K562 (cell line): Measurements from ENCODE around the gene COL13A1. TPM values are rescaled to one million over a fixed set of nuclear protein-coding genes. Genes with fewer than 3 reads are reported as not detected.
A peak's percentile ranks its signal among the peaks of the same experiment; 100 is the strongest.

Experiments used
- ATAC-seq: fragments of 200-7000 bp; cut with Tn5 transposase; 3 replicates; pipeline ENCODE4 v1.9.1; 2020; ENCODE audit warnings: moderate library complexity
- BruUV-seq: library from RNA; stranded (reverse); fragments of 400-500 nt; replicated peaks from 2 replicates; lab custom pipeline; 2021; lab: Mats Ljungman, UMichigan
- CTCF ChIA-PET: fragments of 300-600 bp; formaldehyde crosslinking; extraction: SDS; loops from one replicate; lab custom pipeline; 2021; ENCODE audit warnings: low intra/inter-chr PET ratio; lab: Yijun Ruan, JAX
- POLR2A ChIA-PET: fragments of 300-600, 350-650 bp; sonication (Branson Sonifier 250); formaldehyde crosslinking; extraction: SDS; loops from one replicate; lab custom pipeline; 2021; ENCODE audit warnings: antibody characterized with exemption, inconsistent platforms; lab: Yijun Ruan, JAX
- DNase-seq, 4 experiments: peaks; one replicate each; pipeline versions ENCODE4 v3.0.0 to v3.0.0-alpha.2; 2011 to 2018; ENCODE audit warnings: low spot score in 3 of 4, mixed read lengths in 3 of 4; ENCODE audit errors: extremely low read depth in 1 of 4
- FAIRE-seq: peaks from 2 replicates; lab custom pipeline; 2011; peaks lifted over from hg19 to GRCh38; lab: Jason Lieb, UNC
- H2AFZ ChIP-seq: 2 replicates; pipeline ENCODE4 v1.6.0; 2011; ENCODE audit warnings: low read depth, low read length, control low read depth, inconsistent platforms
- H3K27ac ChIP-seq: fragments of 200-600 bp; 3 replicates; pipeline ENCODE4 v1.8.0; 2011; ENCODE audit warnings: low read depth, mild to moderate bottlenecking, control low read depth, inconsistent platforms, low read length, moderate library complexity, mixed read lengths; ENCODE audit errors: extremely low read depth
- H3K27me3 ChIP-seq, 2 experiments: fragments of 300-600 bp in 1 of 2; 2 replicates in 1 of 2; 3 replicates in 1 of 2; pipeline versions ENCODE4 v1.6.0 to v1.8.0; 2011; ENCODE audit warnings: inconsistent platforms in 2 of 2, low read length in 2 of 2, mild to moderate bottlenecking in 1 of 2, mixed read lengths in 1 of 2, moderate library complexity in 1 of 2; ENCODE audit not compliant: control insufficient read depth in 2 of 2, insufficient read depth in 2 of 2
- H3K36me3 ChIP-seq: fragments of 300-600 bp; 3 replicates; pipeline ENCODE4 v1.8.0; 2011; ENCODE audit warnings: mild to moderate bottlenecking, low read length, inconsistent platforms; ENCODE audit not compliant: control insufficient read depth, insufficient read depth
- H3K4me1 ChIP-seq, 2 experiments: fragments of 200-600 bp in 1 of 2; replicated peaks in 1 of 2; 2 replicates in 1 of 2; 3 replicates in 1 of 2; pipeline versions ENCODE4 v1.5.1 to v1.8.0; 2011; ENCODE audit warnings: inconsistent platforms in 2 of 2, low read length in 2 of 2, mild to moderate bottlenecking in 1 of 2, mixed read lengths in 1 of 2, moderate library complexity in 1 of 2; ENCODE audit not compliant: control insufficient read depth in 2 of 2, insufficient read depth in 2 of 2
- H3K4me2 ChIP-seq: 2 replicates; pipeline ENCODE4 v1.6.1; 2011; ENCODE audit warnings: low read length, control low read depth, inconsistent platforms, mixed read lengths; ENCODE audit not compliant: insufficient read depth
- H3K4me3 ChIP-seq: fragments of 200-600 bp; sonication (generic), shearing (Covaris generic); 2 replicates; pipeline ENCODE4 v1.5.1; 2016; ENCODE audit warnings: control low read depth, inconsistent platforms
- H3K79me2 ChIP-seq: fragments of 200-600 bp; 3 replicates; pipeline ENCODE4 v1.8.0; 2011; ENCODE audit warnings: low read length, inconsistent platforms; ENCODE audit not compliant: control insufficient read depth, insufficient read depth
- H3K9ac ChIP-seq, 2 experiments: 2 replicates each; pipeline versions ENCODE4 v1.6.0 to v1.6.1; 2011; ENCODE audit warnings: low read depth in 2 of 2, low read length in 2 of 2, control low read depth in 1 of 2, inconsistent platforms in 1 of 2, mild to moderate bottlenecking in 1 of 2, mixed read lengths in 1 of 2; ENCODE audit not compliant: insufficient read depth in 1 of 2
- H3K9me1 ChIP-seq: one replicate; pipeline ENCODE4 v1.6.0; 2011; ENCODE audit warnings: inconsistent platforms, mild to moderate bottlenecking, low read length, moderate library complexity; ENCODE audit not compliant: control insufficient read depth, insufficient read depth
- H3K9me3 ChIP-seq: replicated peaks from 2 replicates; pipeline ENCODE4 v1.5.1; 2011; ENCODE audit warnings: low read depth, low read length, inconsistent platforms; ENCODE audit not compliant: control insufficient read depth, insufficient read depth
- H4K20me1 ChIP-seq: replicated peaks from 2 replicates; pipeline ENCODE4 v1.6.1; 2011; ENCODE audit warnings: low read length, inconsistent platforms, mixed read lengths; ENCODE audit not compliant: control insufficient read depth, insufficient read depth
- ASH1L ChIP-seq: fragments of 450-650 bp; IDR thresholded peaks from 2 replicates; pipeline ENCODE4 v1.6.1; 2018; ENCODE audit warnings: borderline replicate concordance, mild to moderate bottlenecking, low read depth; ENCODE audit not compliant: partially characterized antibody
- CAMTA2 ChIP-seq: fragments of 250-450 bp; sonication (Bioruptor Pico); conservative IDR thresholded peaks from 2 replicates; pipeline ENCODE4 v1.5.1; 2022
- CEBPG ChIP-seq, 3 experiments: fragments of 200-800 bp in 1 of 3; sonication (Bioruptor generic) in 1 of 3; sonication (generic) in 1 of 3; formaldehyde crosslinking in 1 of 3; IDR thresholded peaks in 2 of 3; conservative IDR thresholded peaks in 1 of 3; 2 replicates each; pipeline versions ENCODE4 v1.6.1 to v1.8.0; 2016 to 2022; ENCODE audit warnings: missing compliant biosample characterization in 2 of 3, missing genetic modification characterization in 2 of 3, mild to moderate bottlenecking in 1 of 3, missing genetic modification reagents in 1 of 3
- CTBP1 ChIP-seq: fragments of 450-650 bp; IDR thresholded peaks from 2 replicates; pipeline ENCODE4 v1.6.1; 2016; ENCODE audit warnings: borderline replicate concordance
- ETV1 ChIP-seq: fragments of 450-650 bp; conservative IDR thresholded peaks from 2 replicates; pipeline ENCODE4 v1.6.1; 2016; ENCODE audit warnings: missing genetic modification characterization, control low read depth, low read depth, missing compliant biosample characterization
- FOXP1 ChIP-seq: sonication (generic); formaldehyde crosslinking; IDR thresholded peaks from 2 replicates; pipeline ENCODE4 v1.8.0; 2022; ENCODE audit warnings: mild to moderate bottlenecking, missing genetic modification reagents
- HDAC8 ChIP-seq: fragments of 450-650 bp; IDR thresholded peaks from 2 replicates; pipeline ENCODE4 v1.6.1; 2016; ENCODE audit warnings: mild to moderate bottlenecking, missing genetic modification characterization, moderate library complexity, missing compliant biosample characterization
- MTA2 ChIP-seq: fragments of 450-650 bp; IDR thresholded peaks from 2 replicates; pipeline ENCODE4 v1.6.1; 2016; ENCODE audit warnings: low read depth
- SPI1 ChIP-seq: IDR thresholded peaks from 2 replicates; pipeline ENCODE4 v1.6.1; 2011; ENCODE audit warnings: low read depth, low read length, control low read depth, borderline replicate concordance
- TFE3 ChIP-seq: fragments of 450-650 bp; formaldehyde crosslinking; IDR thresholded peaks from 2 replicates; pipeline ENCODE4 v1.4.0; 2020; ENCODE audit warnings: mild to moderate bottlenecking, mixed read lengths
- XRCC3 ChIP-seq: fragments of 450-650 bp; IDR thresholded peaks from 2 replicates; pipeline ENCODE4 v1.6.1; 2017; ENCODE audit warnings: mild to moderate bottlenecking, moderate library complexity
- ZKSCAN3 ChIP-seq: fragments of 250-450 bp; sonication (Bioruptor Pico); IDR thresholded peaks from 2 replicates; pipeline ENCODE4 v1.4.0; 2020
- ZNF121 ChIP-seq: sonication (generic); formaldehyde crosslinking; conservative IDR thresholded peaks from 2 replicates; pipeline ENCODE4 v1.8.0; 2022; ENCODE audit warnings: missing genetic modification reagents
- WGBS: fragments of 100-300 bp; shearing (Covaris generic); methylation state at CpG from one replicate; pipeline ENCODE4 v1.1.6; 2016; ENCODE audit warnings: low coverage, mixed read lengths; ENCODE audit not compliant: insufficient coverage; ENCODE audit errors: missing lambda C conversion rate; 5-methylcytosine and 5-hydroxymethylcytosine counted together
- in situ Hi-C: fragments of 300-500 bp; cut with MboI; formaldehyde crosslinking; loops from 4 replicates; pipeline ENCODE4 v1.15.0; 2018; ENCODE audit warnings: inconsistent platforms, mixed read lengths
- intact Hi-C: fragments of 100-400 bp; cut with micrococcal nuclease; formaldehyde crosslinking; loops from 2 replicates; pipeline ENCODE4 v1.14.2; 2022
- polyA plus RNA-seq, 8 experiments: library from polyadenylated mRNA; depleted of rRNA in 4 of 8; stranded (reverse) in 5 of 8; unstranded in 3 of 8; fragments of >200 nt; fragmentation: Nextera tagmentation in 2 of 8; fragmentation: Illumina TruSeq in 1 of 8; extraction: Ambion mirVana in 2 of 8; extraction: Trizol in 1 of 8; gene quantifications; 2 replicates each; pipeline versions ENCODE4 v1.2.1 to v1.2.3, GENCODE V29; 2011 to 2014; ENCODE audit warnings: inconsistent platforms in 1 of 8, missing spikeins in 1 of 8
- total RNA-seq, 7 experiments: library from RNA; depleted of rRNA in 6 of 7; stranded (reverse); fragments of >200 nt in 6 of 7; fragmentation: Illumina TruSeq in 2 of 7; extraction: Trizol in 2 of 7; gene quantifications; 2 replicates each; pipeline versions ENCODE4 v1.2.1 to v1.2.3, GENCODE V29; 2011 to 2021; ENCODE audit warnings: low replicate concordance in 1 of 7
- TF ChIP-seq, protein P1 (sequence below): sonication (generic); formaldehyde crosslinking; IDR thresholded peaks from 2 replicates; pipeline ENCODE4 v1.8.1; 2022; ENCODE audit warnings: missing genetic modification reagents

COL13A1 gene
- total and polyA plus RNA-seq, 9 of the 15 experiments (the other 6 are each of a cell fraction or from before 2014, with no cell fraction given) = not detected

DNA sequence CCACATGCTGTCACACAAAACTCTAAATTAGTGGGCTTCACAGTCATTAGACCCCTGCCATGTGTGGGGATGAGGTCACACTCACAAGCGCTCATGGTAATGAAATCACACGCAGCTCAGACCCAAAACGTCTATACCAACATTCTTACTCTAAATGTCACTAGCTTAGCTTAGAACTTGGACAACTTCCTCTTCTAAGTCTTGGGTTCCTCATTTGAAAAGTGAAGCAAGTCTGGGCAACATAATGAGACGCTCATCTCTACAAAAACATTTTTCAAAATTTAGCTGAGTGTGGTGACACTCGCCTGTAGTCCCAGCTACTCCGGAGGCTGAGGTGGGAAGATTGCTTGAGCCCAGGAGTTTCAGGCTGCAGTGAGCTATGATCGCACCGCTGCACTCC is 158.2 kb downstream of the COL13A1 start:
- no peaks in the 10 kb centered on the region for H3K36me3 ChIP-seq
- BruUV-seq = no TSS peak
- no peak overlapping the region for H3K27ac ChIP-seq
- TF ChIP-seq SPI1 (peak; percentile 56; the same call in 1 of the 2 replicates), CEBPG (CRISPR knock-in tag; IDR thresholded peaks at IDR 0.05) (0 out of 2 replicates have a peak, but pooled peaks have one; percentile 14), CEBPG (tag; conservative IDR thresholded peaks at IDR 0.05 in 1 of 2, IDR thresholded peaks at IDR 0.05 in 1 of 2) (no peak), ZNF121 (CRISPR knock-in tag) (peak; percentile 45), MTA2 (no peak)
- DNase-seq = no peak
- ChIA-PET CTCF (interaction anchor here (0.7 kb wide), 1 partner anchor 45 kb away, joined by 3 read pairs; no protein-coding TSS in a partner anchor), POLR2A (interaction anchor here (1.5 kb wide), 1 partner anchor 25 kb away, joined by 3 read pairs; no protein-coding TSS in a partner anchor)
- in situ Hi-C loops = no loop called here
- WGBS = 10% methylated on average over 8 of the region's 8 CpGs
- ATAC-seq = no peak
- peak; percentile 51 for FAIRE-seq
- H3K4me2 ChIP-seq = no peak overlapping the region
- intact Hi-C loops = no loop called here
- H3K9me1 ChIP-seq = no peaks in the 10 kb centered on the region
- no peaks in the 10 kb centered on the region for H3K4me1 ChIP-seq
- H4K20me1 ChIP-seq = no peaks in the 10 kb centered on the region; the same call in 1 of the 2 replicates
- H3K79me2 ChIP-seq = no peaks in the 10 kb centered on the region
- H3K27me3 ChIP-seq = peaks cover 17 to 62% of the 10 kb centered on the region in 2 experiments; a peak in 4 of 5 replicates
- H3K4me3 ChIP-seq = no peak overlapping the region
- H3K9me3 ChIP-seq = no peaks in the 10 kb centered on the region
- H3K9ac ChIP-seq = no peak overlapping the region
- no peak overlapping the region for H2AFZ ChIP-seq

DNA sequence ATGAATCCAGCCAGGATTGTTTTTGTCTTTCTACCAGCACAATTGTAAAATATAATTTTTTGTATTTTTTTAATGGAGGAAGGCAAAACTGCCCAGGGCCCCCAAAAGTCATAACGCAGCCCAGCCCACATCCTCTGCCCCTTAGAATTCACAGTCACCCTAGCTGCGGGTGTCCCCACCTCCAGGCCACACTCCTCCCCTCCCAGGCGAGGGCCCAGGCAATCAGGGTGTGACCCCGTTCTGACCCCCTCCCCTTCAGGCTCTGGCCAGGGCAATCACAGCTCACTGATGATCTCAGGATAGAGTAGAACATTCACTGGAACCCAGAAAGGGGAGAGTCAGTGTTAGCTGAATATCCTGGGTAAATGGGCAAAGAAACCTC is 158.9 kb downstream of the COL13A1 start:
- Histone ChIP-seq H3K79me2 (no peaks in the 10 kb centered on the region), H3K9me3 (no peaks in the 10 kb centered on the region), H3K36me3 (no peaks in the 10 kb centered on the region), H3K4me2 (no peak overlapping the region), H3K4me1 (no peaks in the 10 kb centered on the region), H3K9me1 (no peaks in the 10 kb centered on the region), H2AFZ (no peak overlapping the region), H3K27ac (no peak overlapping the region), H3K4me3 (no peak overlapping the region), H4K20me1 (no peaks in the 10 kb centered on the region; the same call in 1 of the 2 replicates), H3K27me3 (peaks cover 17 to 61% of the 10 kb centered on the region in 2 experiments; a peak in 3 of 5 replicates), H3K9ac (no peak overlapping the region)
- in situ Hi-C loops = no loop called here
- intact Hi-C loops = no loop called here
- 0% methylated on average over 4 of the region's 4 CpGs for WGBS
- FAIRE-seq = no peak
- BruUV-seq = no TSS peak
- ChIA-PET POLR2A (no interaction called here), CTCF (no interaction called here)
- DNase-seq = peak in 1 of 4 experiments; percentile 35
- no peak for ATAC-seq
- TF ChIP-seq ASH1L (no peak), ZKSCAN3 (CRISPR knock-in tag) (no peak), CAMTA2 (CRISPR knock-in tag) (no peak), FOXP1 (CRISPR knock-in tag) (no peak), CTBP1 (no peak), HDAC8 (no peak), ETV1 (no peak), XRCC3 (no peak), TFE3 (no peak)
- TF ChIP-seq, protein P1, sequence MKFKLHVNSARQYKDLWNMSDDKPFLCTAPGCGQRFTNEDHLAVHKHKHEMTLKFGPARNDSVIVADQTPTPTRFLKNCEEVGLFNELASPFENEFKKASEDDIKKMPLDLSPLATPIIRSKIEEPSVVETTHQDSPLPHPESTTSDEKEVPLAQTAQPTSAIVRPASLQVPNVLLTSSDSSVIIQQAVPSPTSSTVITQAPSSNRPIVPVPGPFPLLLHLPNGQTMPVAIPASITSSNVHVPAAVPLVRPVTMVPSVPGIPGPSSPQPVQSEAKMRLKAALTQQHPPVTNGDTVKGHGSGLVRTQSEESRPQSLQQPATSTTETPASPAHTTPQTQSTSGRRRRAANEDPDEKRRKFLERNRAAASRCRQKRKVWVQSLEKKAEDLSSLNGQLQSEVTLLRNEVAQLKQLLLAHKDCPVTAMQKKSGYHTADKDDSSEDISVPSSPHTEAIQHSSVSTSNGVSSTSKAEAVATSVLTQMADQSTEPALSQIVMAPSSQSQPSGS = no peak
